GM18909 (cell line): ENCODE measurements around the gene ZC3H12C.
"Not testable (repeated sequence)": the region's sequence is repeated elsewhere in the genome, so short reads cannot be mapped to it uniquely, and the experiment has no call there.

Source experiments
- ATAC-seq: cut with Tn5 transposase; IDR thresholded peaks from one replicate; pipeline ENCODE4 v1.9.1; 2021; ENCODE audit warnings: mild to moderate bottlenecking; ENCODE audit not compliant: unreplicated experiment, poor library complexity

The ZC3H12C gene

GRCh38 chr11:110174645-110175310 lies 81.6 kb downstream of the ZC3H12C start:
- ATAC-seq: no peak

GRCh38 chr11:110176366-110177085 lies 83.3 kb downstream of the ZC3H12C start:
- no peak for ATAC-seq

GRCh38 chr11:110177086-110177456 lies 83.9 kb downstream of the ZC3H12C start:
- ATAC-seq: no peak

- no peak for ATAC-seq
Observed at GRCh38 chr11:110179064-110179463, 85.9 kb downstream of the ZC3H12C start.

GRCh38 chr11:110182886-110183285 lies 89.7 kb downstream of the ZC3H12C start:
- ATAC-seq: no peak

- no peak for ATAC-seq
Observed at GRCh38 chr11:110184456-110184855, 91.3 kb downstream of the ZC3H12C start.

GRCh38 chr11:110185121-110185591 lies 92.0 kb downstream of the ZC3H12C start:
- no peak for ATAC-seq

- ATAC-seq: no peak
Observed at GRCh38 chr11:110185599-110185998, 92.4 kb downstream of the ZC3H12C start.

- ATAC-seq: no peak
Observed at GRCh38 chr11:110186456-110186855, 93.3 kb downstream of the ZC3H12C start.

- no peak for ATAC-seq
Observed at GRCh38 chr11:110186867-110187266, 93.7 kb downstream of the ZC3H12C start.

- ATAC-seq: no peak
Observed at GRCh38 chr11:110187731-110188130, 94.5 kb downstream of the ZC3H12C start.

GRCh38 chr11:110190885-110191284 lies 97.7 kb downstream of the ZC3H12C start:
- no peak for ATAC-seq

- ATAC-seq: not testable (repeated sequence)
Observed at GRCh38 chr11:110192604-110193282, 99.6 kb downstream of the ZC3H12C start.

- not testable (repeated sequence) for ATAC-seq
Observed at GRCh38 chr11:110194211-110194766, 101.1 kb downstream of the ZC3H12C start.

GRCh38 chr11:110196241-110196754 lies 103.1 kb downstream of the ZC3H12C start:
- ATAC-seq: no peak

- no peak for ATAC-seq
Observed at GRCh38 chr11:110196884-110197420, 103.8 kb downstream of the ZC3H12C start.

GRCh38 chr11:110198031-110198729 lies 105.0 kb downstream of the ZC3H12C start:
- no peak for ATAC-seq

GRCh38 chr11:110199184-110199981 lies 106.2 kb downstream of the ZC3H12C start:
- ATAC-seq: no peak

- no peak for ATAC-seq
Observed at GRCh38 chr11:110200241-110200640, 107.0 kb downstream of the ZC3H12C start.
